ENCODE data around the gene FFAR3. TPM values are rescaled to one million over a fixed set of nuclear protein-coding genes. Genes with fewer than 3 reads are reported as not detected.
A peak's percentile ranks its signal among the peaks of the same experiment; 100 is the strongest.

The FFAR3 gene
- total and polyA plus RNA-seq, 9 of the 15 experiments (the other 6 are each of a cell fraction or from before 2014, with no cell fraction given) = not detected

DNA sequence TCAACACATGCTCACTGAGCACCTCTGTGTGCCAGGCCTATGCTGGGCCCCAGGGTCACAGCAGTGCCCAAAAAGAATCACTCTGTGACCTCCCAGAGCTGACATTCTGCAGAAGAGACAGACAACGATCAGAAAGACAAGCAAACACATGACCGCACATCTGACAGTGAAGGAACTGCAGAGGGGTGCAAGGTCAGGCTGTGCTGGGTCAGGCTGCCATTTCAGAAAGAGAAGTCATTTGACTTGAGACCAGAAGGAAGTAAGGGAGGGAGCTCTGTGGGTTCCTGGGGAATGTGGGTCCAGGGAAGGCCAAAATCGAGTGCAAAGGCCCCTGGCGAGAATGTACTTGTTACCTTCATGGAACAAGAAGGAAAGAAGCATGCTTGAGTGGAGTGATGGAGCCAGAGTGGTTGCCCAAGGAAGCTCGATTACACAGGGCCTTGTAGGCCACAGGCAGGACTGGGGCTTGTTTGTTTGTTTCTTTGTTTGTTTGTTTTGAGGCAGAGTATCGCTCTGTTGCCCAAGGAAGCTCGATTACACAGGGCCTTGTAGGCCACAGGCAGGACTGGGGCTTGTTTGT, 40.7 kb upstream of the FFAR3 start (continued):
- TF ChIP-seq, protein P1, sequence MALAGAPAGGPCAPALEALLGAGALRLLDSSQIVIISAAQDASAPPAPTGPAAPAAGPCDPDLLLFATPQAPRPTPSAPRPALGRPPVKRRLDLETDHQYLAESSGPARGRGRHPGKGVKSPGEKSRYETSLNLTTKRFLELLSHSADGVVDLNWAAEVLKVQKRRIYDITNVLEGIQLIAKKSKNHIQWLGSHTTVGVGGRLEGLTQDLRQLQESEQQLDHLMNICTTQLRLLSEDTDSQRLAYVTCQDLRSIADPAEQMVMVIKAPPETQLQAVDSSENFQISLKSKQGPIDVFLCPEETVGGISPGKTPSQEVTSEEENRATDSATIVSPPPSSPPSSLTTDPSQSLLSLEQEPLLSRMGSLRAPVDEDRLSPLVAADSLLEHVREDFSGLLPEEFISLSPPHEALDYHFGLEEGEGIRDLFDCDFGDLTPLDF (CRISPR knock-in tag; IDR thresholded peaks at IDR 0.05) = no peak
- TF ChIP-seq, protein P2, sequence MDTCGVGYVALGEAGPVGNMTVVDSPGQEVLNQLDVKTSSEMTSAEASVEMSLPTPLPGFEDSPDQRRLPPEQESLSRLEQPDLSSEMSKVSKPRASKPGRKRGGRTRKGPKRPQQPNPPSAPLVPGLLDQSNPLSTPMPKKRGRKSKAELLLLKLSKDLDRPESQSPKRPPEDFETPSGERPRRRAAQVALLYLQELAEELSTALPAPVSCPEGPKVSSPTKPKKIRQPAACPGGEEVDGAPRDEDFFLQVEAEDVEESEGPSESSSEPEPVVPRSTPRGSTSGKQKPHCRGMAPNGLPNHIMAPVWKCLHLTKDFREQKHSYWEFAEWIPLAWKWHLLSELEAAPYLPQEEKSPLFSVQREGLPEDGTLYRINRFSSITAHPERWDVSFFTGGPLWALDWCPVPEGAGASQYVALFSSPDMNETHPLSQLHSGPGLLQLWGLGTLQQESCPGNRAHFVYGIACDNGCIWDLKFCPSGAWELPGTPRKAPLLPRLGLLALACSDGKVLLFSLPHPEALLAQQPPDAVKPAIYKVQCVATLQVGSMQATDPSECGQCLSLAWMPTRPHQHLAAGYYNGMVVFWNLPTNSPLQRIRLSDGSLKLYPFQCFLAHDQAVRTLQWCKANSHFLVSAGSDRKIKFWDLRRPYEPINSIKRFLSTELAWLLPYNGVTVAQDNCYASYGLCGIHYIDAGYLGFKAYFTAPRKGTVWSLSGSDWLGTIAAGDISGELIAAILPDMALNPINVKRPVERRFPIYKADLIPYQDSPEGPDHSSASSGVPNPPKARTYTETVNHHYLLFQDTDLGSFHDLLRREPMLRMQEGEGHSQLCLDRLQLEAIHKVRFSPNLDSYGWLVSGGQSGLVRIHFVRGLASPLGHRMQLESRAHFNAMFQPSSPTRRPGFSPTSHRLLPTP (IDR thresholded peaks at IDR 0.05; ENCODE audit: borderline replicate concordance, extremely low read depth, insufficient read length) = no peak
- no peak for TF ChIP-seq MBD2 (IDR thresholded peaks at IDR 0.05; ENCODE audit: borderline replicate concordance, low read depth)
- TF ChIP-seq PRPF4 (IDR thresholded peaks at IDR 0.05; ENCODE audit: insufficient read depth, low read depth, low read length, poor library complexity, severe bottlenecking) = no peak
- TF ChIP-seq ZNF197 (CRISPR knock-in tag; IDR thresholded peaks at IDR 0.05; ENCODE audit: low read depth) = peak; percentile 26; the same call in 1 of the 2 replicates
- no peak for TF ChIP-seq ZNF354B (CRISPR knock-in tag; IDR thresholded peaks at IDR 0.05)
- TF ChIP-seq, protein P3, sequence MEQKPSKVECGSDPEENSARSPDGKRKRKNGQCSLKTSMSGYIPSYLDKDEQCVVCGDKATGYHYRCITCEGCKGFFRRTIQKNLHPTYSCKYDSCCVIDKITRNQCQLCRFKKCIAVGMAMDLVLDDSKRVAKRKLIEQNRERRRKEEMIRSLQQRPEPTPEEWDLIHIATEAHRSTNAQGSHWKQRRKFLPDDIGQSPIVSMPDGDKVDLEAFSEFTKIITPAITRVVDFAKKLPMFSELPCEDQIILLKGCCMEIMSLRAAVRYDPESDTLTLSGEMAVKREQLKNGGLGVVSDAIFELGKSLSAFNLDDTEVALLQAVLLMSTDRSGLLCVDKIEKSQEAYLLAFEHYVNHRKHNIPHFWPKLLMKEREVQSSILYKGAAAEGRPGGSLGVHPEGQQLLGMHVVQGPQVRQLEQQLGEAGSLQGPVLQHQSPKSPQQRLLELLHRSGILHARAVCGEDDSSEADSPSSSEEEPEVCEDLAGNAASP (IDR thresholded peaks at IDR 0.05) = no peak
- TF ChIP-seq COPS2 (conservative IDR thresholded peaks at IDR 0.05) = no peak
- TF ChIP-seq HDAC1 (IDR thresholded peaks at IDR 0.05) = no peak
- no peak for TF ChIP-seq SMAD2 (IDR thresholded peaks at IDR 0.05; ENCODE audit: low read depth, low read length)
- no peak for TF ChIP-seq GATAD2A (IDR thresholded peaks at IDR 0.05)
- TF ChIP-seq, protein P4, sequence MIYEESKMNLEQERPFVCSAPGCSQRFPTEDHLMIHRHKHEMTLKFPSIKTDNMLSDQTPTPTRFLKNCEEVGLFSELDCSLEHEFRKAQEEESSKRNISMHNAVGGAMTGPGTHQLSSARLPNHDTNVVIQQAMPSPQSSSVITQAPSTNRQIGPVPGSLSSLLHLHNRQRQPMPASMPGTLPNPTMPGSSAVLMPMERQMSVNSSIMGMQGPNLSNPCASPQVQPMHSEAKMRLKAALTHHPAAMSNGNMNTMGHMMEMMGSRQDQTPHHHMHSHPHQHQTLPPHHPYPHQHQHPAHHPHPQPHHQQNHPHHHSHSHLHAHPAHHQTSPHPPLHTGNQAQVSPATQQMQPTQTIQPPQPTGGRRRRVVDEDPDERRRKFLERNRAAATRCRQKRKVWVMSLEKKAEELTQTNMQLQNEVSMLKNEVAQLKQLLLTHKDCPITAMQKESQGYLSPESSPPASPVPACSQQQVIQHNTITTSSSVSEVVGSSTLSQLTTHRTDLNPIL (CRISPR knock-in tag; IDR thresholded peaks at IDR 0.05) = no peak
